ENCODE data around the gene NBAS. TPM values are rescaled to one million over a fixed set of nuclear protein-coding genes. Genes with fewer than 3 reads are reported as not detected.
"Not testable (repeated sequence)": the region's sequence is repeated elsewhere in the genome, so short reads cannot be mapped to it uniquely, and the experiment has no call there.

Gene NBAS
- polyA plus RNA-seq, 2 of the 4 experiments (the other 2 are of a cell fraction) = 16.7 to 34.9 TPM

DNA sequence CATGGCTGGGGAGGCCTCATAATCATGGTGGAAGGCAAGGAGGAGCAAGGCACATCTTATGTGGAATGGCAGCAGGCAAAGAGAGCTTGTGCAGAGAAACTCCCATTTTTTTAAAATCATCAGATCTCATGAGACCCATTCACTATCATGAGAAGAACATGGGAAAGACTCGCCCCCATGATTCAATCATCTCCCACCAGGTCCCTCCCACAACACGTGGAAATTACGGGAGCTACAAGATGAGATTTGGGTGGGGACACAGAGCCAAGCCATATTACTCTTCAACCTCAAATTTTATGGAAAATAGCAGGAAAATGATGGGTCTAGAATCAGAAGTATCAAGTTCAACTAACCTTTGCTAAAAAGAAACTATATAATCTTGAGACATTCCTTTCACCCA, 42.4 kb downstream of the NBAS start:
- 99% methylated on average over 3 of the region's 3 CpGs for WGBS (ENCODE audit: missing lambda C conversion rate)
- ATAC-seq; CTCF ChIA-PET; H3K9me3 ChIP-seq; H3K4me3 ChIP-seq; POLR2A ChIA-PET; H3K4me2 ChIP-seq; FAIRE-seq; H3K4me1 ChIP-seq; DNase-seq (ENCODE audit: low read depth in 1 of 2, low spot score in 1 of 2); H3K27ac ChIP-seq: not testable (repeated sequence)

DNA sequence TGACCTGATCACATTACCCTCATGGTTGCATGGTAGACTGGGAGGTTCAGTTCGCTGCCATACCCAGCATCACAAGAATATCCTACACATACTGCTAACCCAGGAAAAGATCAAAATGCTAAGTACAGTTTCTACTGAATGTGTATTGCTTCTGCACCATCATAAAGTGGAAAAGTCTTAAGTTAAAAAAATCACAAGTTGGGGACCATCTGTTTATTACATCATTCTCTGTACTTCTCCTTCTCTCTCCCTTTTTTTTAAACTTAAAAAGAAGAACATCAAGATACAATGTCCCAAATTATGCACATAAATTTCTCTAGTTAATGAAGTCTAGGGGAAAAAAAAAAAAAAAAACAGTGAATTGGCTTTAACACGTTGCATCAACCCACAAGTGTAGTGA, 43.3 kb downstream of the NBAS start:
- H3K4me2 ChIP-seq = no peak overlapping the region
- H3K4me3 ChIP-seq = no peak overlapping the region
- H3K27ac ChIP-seq = no peak overlapping the region
- FAIRE-seq (no peak), ATAC-seq (no peak), DNase-seq (ENCODE audit: low read depth in 1 of 2, low spot score in 1 of 2) (no peak)
- WGBS (ENCODE audit: missing lambda C conversion rate) = 87% methylated on average over 2 of the region's 2 CpGs
- TF ChIP-seq NR3C1 (IDR thresholded peaks at IDR 0.05) (no peak), RFX5 (IDR thresholded peaks at IDR 0.05) (no peak), EHF (CRISPR knock-in tag; IDR thresholded peaks at IDR 0.05) (no peak)
- TF ChIP-seq, protein P1, sequence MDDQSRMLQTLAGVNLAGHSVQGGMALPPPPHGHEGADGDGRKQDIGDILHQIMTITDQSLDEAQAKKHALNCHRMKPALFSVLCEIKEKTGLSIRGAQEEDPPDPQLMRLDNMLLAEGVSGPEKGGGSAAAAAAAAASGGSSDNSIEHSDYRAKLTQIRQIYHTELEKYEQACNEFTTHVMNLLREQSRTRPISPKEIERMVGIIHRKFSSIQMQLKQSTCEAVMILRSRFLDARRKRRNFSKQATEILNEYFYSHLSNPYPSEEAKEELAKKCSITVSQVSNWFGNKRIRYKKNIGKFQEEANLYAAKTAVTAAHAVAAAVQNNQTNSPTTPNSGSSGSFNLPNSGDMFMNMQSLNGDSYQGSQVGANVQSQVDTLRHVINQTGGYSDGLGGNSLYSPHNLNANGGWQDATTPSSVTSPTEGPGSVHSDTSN (IDR thresholded peaks at IDR 0.05) = no peak
- H3K9me3 ChIP-seq = no peaks in the 10 kb centered on the region
- CTCF ChIA-PET = no interaction called here
- POLR2A ChIA-PET = no interaction called here
- no peaks in the 10 kb centered on the region for H3K4me1 ChIP-seq

GRCh38 chr2:15511686-15512085, 49.4 kb downstream of the NBAS start:
- 86% methylated on average over 1 of the region's 1 CpG for WGBS (ENCODE audit: missing lambda C conversion rate)
- TF ChIP-seq, protein P1 (IDR thresholded peaks at IDR 0.05) = no peak
- TF ChIP-seq ZC3H11A (IDR thresholded peaks at IDR 0.05) = no peak
- ChIA-PET POLR2A (no interaction called here), CTCF (interaction anchor here (1.3 kb wide), 1 partner anchor 32 kb away, joined by 3 read pairs; no protein-coding TSS in a partner anchor)
- no peak for FAIRE-seq
- ATAC-seq = no peak
- H3K4me1 ChIP-seq = no peaks in the 10 kb centered on the region
- no peaks in the 10 kb centered on the region for H3K9me3 ChIP-seq
- no peak overlapping the region for H3K4me2 ChIP-seq
- no peak overlapping the region for H3K4me3 ChIP-seq
- no peak for DNase-seq (ENCODE audit: low read depth in 1 of 2, low spot score in 1 of 2)
- H3K27ac ChIP-seq = no peak overlapping the region

DNA sequence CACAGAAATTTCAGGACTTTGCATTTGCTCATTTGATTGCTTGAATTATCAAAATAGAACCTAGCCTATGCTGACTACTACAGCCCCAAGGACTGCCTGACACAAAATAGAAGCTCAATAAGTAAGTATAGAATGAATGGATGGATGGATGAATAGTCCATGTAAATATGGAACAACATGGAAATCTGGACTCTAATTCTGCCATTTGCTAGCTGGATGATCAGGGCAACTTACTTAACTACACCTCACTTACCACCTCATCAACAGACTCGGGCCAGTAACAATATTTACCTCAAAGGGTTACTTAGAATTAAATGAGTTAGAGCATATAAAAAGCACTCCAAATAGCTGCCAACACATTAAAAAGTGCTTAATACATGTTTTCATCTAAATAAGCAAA, 50.6 kb downstream of the NBAS start:
- DNase-seq (ENCODE audit: low read depth in 1 of 2, low spot score in 1 of 2) (no peak), ATAC-seq (no peak), FAIRE-seq (no peak)
- WGBS (ENCODE audit: missing lambda C conversion rate) = 90% methylated on average over 1 of the region's 1 CpG
- Histone ChIP-seq H3K4me2 (no peak overlapping the region), H3K4me1 (no peaks in the 10 kb centered on the region), H3K27ac (no peak overlapping the region), H3K4me3 (no peak overlapping the region), H3K9me3 (no peaks in the 10 kb centered on the region)
- ChIA-PET POLR2A (no interaction called here), CTCF (no interaction called here)
- no peak for TF ChIP-seq RCOR1 (IDR thresholded peaks at IDR 0.05; ENCODE audit: low read depth, low read length)
- TF ChIP-seq HOXB13 (CRISPR knock-in tag; IDR thresholded peaks at IDR 0.05; ENCODE audit: low read depth) = no peak

- POLR2A ChIA-PET = no interaction called here
- TF ChIP-seq KDM1A (IDR thresholded peaks at IDR 0.05; ENCODE audit: low read depth) = no peak
- TF ChIP-seq USF2 (IDR thresholded peaks at IDR 0.05) = no peak
- TF ChIP-seq ZC3H11A (IDR thresholded peaks at IDR 0.05) = no peak
- no peak for TF ChIP-seq KDM5A (IDR thresholded peaks at IDR 0.05)
- no peak for TF ChIP-seq ZSCAN20 (CRISPR knock-in tag; IDR thresholded peaks at IDR 0.05)
- TF ChIP-seq, protein P2, sequence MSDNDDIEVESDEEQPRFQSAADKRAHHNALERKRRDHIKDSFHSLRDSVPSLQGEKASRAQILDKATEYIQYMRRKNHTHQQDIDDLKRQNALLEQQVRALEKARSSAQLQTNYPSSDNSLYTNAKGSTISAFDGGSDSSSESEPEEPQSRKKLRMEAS (IDR thresholded peaks at IDR 0.05) = no peak
- no peak for TF ChIP-seq RNF2 (IDR thresholded peaks at IDR 0.05; ENCODE audit: borderline replicate concordance, low read depth)
- no peak for TF ChIP-seq E2F6 (IDR thresholded peaks at IDR 0.05; ENCODE audit: borderline replicate concordance, low read depth)
- no peak for TF ChIP-seq POLR2AphosphoS2 (conservative IDR thresholded peaks at IDR 0.05; ENCODE audit: low read length)
- TF ChIP-seq, protein P3, sequence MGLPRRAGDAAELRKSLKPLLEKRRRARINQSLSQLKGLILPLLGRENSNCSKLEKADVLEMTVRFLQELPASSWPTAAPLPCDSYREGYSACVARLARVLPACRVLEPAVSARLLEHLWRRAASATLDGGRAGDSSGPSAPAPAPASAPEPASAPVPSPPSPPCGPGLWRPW (IDR thresholded peaks at IDR 0.05) = no peak
- TF ChIP-seq POLR2A (IDR thresholded peaks at IDR 0.05; ENCODE audit: low read length) = no peak
- TF ChIP-seq RFX5 (IDR thresholded peaks at IDR 0.05) = no peak
- no peak for TF ChIP-seq FOSB (CRISPR knock-in tag; IDR thresholded peaks at IDR 0.05)
- TF ChIP-seq CTCF (IDR thresholded peaks at IDR 0.05) = no peak
- no peak for TF ChIP-seq TFCP2L1 (CRISPR knock-in tag; IDR thresholded peaks at IDR 0.05)
- TF ChIP-seq CEBPB (IDR thresholded peaks at IDR 0.05) = no peak
- no peak for TF ChIP-seq GATA3 (IDR thresholded peaks at IDR 0.05; ENCODE audit: borderline replicate concordance)
- no peak for TF ChIP-seq NFE2L2 (conservative IDR thresholded peaks at IDR 0.05; ENCODE audit: low read length)
- TF ChIP-seq SMC3 (IDR thresholded peaks at IDR 0.05) = no peak
- H3K27ac ChIP-seq = no peak overlapping the region
- 92% methylated on average over 3 of the region's 3 CpGs for WGBS (ENCODE audit: missing lambda C conversion rate)
- no peaks in the 10 kb centered on the region for H3K4me1 ChIP-seq
- H3K9me3 ChIP-seq = no peaks in the 10 kb centered on the region
- CTCF ChIA-PET = no interaction called here
- DNase-seq (ENCODE audit: low read depth in 1 of 2, low spot score in 1 of 2) = no peak
- no peak for FAIRE-seq
- no peak overlapping the region for H3K4me3 ChIP-seq
- no peak overlapping the region for H3K4me2 ChIP-seq
- no peak for ATAC-seq
Observed at GRCh38 chr2:15510131-15510530, 51.0 kb downstream of the NBAS start.

All from A549 (cell line).